Testis (tissue), 3 donors: ENCODE results near the gene CENPV. TPM values are rescaled to one million over a fixed set of nuclear protein-coding genes. Genes with fewer than 3 reads are reported as not detected.

Experiments used
- DNase-seq: peaks from one replicate; pipeline ENCODE4 v3.0.0-alpha.2; 2019
- H3K27ac ChIP-seq, 2 donors: fragments of 200-600 bp; sonication (generic); one replicate each; pipeline ENCODE4 v1.5.1; 2019
- H3K27me3 ChIP-seq: fragments of 200-600 bp; sonication (generic); one replicate; pipeline ENCODE4 v1.5.1; 2019
- H3K36me3 ChIP-seq: fragments of 200-600 bp; sonication (generic); one replicate; pipeline ENCODE4 v1.5.1; 2017; ENCODE audit warnings: low read depth; ENCODE audit errors: missing control alignments
- H3K4me1 ChIP-seq: fragments of 200-600 bp; sonication (generic); one replicate; pipeline ENCODE4 v1.5.1; 2019
- H3K4me3 ChIP-seq, 2 donors: fragments of 200-600 bp; sonication (generic); one replicate each; pipeline ENCODE4 v1.5.1; 2017 to 2019
- H3K9me3 ChIP-seq: fragments of 200-600 bp; sonication (generic); one replicate; pipeline ENCODE4 v1.5.1; 2017
- POLR2A ChIP-seq: fragments of 450-650 bp; IDR thresholded peaks from one replicate; pipeline ENCODE4 v1.6.1; 2017; ENCODE audit warnings: antibody characterized with exemption, mild to moderate bottlenecking, moderate library complexity
- WGBS, 2 donors: methylation state at CpG; one replicate each; pipeline ENCODE4 v1.1.5; 2018; 5-methylcytosine and 5-hydroxymethylcytosine counted together
- intact Hi-C: fragments of 100-400 bp; cut with DNase I; formaldehyde crosslinking; loops from one replicate; pipeline ENCODE4 v1.15.1; 2023; ENCODE audit warnings: low total_unique reads
- polyA plus RNA-seq: library from polyadenylated mRNA; stranded (reverse); fragments of 350-450 nt; fragmentation: Illumina TruSeq; extraction: RNeasy Lipid Tissue Mini Kit (QIAGEN cat#74804); gene quantifications from one replicate; pipeline ENCODE4 v1.2.3, GENCODE V29; 2014; ENCODE audit warnings: low read depth, low replicate concordance; ENCODE audit not compliant: insufficient read depth
- total RNA-seq, 2 donors: library from RNA; depleted of rRNA; stranded (reverse); fragments of >200 nt; gene quantifications; one replicate each; pipeline ENCODE4 v1.2.3, GENCODE V29; 2016
- TF ChIP-seq, protein P1 (sequence below), 3 experiments: fragments of 450-650 bp in 2 of 3; fragments of 200-600 bp in 1 of 3; sonication (generic) in 1 of 3; IDR thresholded peaks; one replicate each; pipeline ENCODE4 v1.5.1; 2016 to 2019; ENCODE audit warnings: antibody characterized with exemption in 3 of 3, mild to moderate bottlenecking in 2 of 3, moderate library complexity in 1 of 3

Gene CENPV
- total and polyA plus RNA-seq, 3 donors from 2014 or later: 73.5 to 119 (median 82.3) TPM

DNA sequence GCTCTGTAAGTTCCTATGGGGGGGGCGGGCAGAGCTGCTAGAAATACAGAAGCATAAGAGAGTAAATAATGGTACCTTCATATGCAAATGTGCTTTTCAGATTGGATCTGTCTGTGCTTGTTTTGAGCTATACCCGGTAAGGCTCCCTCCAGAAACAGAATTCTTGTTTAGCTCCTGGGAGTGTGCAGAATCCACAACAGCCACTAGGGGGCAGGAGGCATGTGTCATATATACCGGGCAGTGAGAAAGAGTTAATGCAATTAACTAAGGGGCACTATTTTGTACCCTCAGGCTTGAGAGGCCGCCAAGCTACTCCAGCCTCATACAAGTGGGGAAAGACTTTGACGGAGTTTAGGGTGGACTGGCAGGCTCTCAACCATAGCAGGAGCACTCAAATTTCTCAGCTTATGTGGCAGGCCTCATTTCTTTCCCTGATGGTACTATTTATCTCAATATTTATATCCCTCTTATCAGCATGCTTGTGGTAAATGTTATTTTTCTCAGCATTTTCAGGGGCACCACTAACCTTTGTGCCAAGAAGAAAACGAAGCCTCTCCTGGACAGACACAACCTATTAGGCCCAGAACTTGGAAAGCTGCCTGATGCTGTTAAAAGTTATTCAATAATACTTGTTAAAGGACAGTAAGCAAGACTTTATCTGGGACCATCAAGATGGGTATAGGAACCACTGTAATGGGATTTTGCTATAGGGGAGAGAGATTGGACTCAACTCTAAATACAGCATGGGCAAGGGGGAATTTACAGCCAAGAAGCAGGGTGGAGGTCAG is 10.7 kb upstream of the CENPV start:
- no peaks in the 10 kb centered on the region for H3K36me3 ChIP-seq
- H3K4me3 ChIP-seq: no peak overlapping the region
- H3K27me3 ChIP-seq: no peaks in the 10 kb centered on the region
- peak; percentile 89 for DNase-seq
- no peaks in the 10 kb centered on the region for H3K9me3 ChIP-seq
- intact Hi-C loops: no loop called here
- H3K4me1 ChIP-seq: peaks cover 3% of the 10 kb centered on the region
- WGBS, 2 donors: 23 to 32% methylated on average over 6 of the region's 6 CpGs
- no peak overlapping the region for H3K27ac ChIP-seq
- TF ChIP-seq, protein P1, sequence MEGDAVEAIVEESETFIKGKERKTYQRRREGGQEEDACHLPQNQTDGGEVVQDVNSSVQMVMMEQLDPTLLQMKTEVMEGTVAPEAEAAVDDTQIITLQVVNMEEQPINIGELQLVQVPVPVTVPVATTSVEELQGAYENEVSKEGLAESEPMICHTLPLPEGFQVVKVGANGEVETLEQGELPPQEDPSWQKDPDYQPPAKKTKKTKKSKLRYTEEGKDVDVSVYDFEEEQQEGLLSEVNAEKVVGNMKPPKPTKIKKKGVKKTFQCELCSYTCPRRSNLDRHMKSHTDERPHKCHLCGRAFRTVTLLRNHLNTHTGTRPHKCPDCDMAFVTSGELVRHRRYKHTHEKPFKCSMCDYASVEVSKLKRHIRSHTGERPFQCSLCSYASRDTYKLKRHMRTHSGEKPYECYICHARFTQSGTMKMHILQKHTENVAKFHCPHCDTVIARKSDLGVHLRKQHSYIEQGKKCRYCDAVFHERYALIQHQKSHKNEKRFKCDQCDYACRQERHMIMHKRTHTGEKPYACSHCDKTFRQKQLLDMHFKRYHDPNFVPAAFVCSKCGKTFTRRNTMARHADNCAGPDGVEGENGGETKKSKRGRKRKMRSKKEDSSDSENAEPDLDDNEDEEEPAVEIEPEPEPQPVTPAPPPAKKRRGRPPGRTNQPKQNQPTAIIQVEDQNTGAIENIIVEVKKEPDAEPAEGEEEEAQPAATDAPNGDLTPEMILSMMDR (IDR thresholded peaks at IDR 0.05): peak; percentile 64 to 96 (median 91)
- no peak for TF ChIP-seq POLR2A

DNA sequence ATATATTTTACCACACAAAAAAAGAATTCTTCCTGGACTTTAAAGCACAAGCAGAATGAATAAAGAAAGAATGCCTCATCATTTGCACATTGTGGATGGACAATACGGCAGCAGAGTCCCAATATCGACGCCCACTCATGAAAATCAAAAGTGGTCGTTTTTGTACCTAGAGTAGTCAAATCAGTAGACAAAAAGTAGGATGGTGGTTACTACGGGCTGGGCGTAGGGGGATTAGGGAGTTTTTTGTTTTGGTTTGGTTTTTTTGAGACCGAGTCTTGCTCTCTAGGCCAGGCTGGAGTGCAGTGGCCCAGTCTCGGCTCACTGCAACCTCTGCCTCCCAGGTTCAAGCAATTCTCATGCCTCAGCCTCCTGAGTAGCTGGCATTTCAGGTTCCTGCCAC is 8.6 kb upstream of the CENPV start:
- no peaks in the 10 kb centered on the region for H3K9me3 ChIP-seq
- no peak for DNase-seq
- no peak overlapping the region for H3K27ac ChIP-seq
- WGBS, 2 donors: 86 to 87% methylated on average over 8 of the region's 8 CpGs
- H3K27me3 ChIP-seq: no peaks in the 10 kb centered on the region
- H3K4me3 ChIP-seq: no peak overlapping the region
- H3K36me3 ChIP-seq: no peaks in the 10 kb centered on the region
- peaks cover 3% of the 10 kb centered on the region for H3K4me1 ChIP-seq
- intact Hi-C loops: no loop called here
- TF ChIP-seq, protein P1 (IDR thresholded peaks at IDR 0.05): no peak
- no peak for TF ChIP-seq POLR2A

GRCh38 chr17:16358394-16358793 is 5.1 kb upstream of the CENPV start:
- intact Hi-C loops: no loop called here
- no peak for TF ChIP-seq POLR2A
- TF ChIP-seq, protein P1 (IDR thresholded peaks at IDR 0.05): no peak
- no peaks in the 10 kb centered on the region for H3K27me3 ChIP-seq

DNA sequence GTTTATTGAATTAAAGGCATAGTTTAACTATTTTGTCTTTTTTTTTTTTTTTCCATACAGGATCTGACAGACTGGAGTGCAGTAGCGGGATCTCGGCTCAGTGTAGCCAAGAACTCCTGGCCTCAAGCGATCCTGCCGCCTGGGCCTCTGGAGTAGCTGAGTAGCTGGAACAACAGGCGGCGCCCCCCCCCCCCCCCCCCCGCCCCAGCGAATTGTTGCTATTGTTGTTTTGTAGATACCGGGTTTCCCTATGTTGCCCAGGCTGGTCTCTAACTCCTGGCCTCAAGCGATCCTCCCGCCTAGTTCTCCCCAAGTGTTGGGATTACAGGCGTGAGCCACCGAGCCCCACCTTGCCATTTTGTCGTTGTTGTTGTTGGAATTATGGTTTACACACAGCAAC is 1.3 kb upstream of the CENPV start:
- Histone ChIP-seq H3K4me3 (no peak overlapping the region), H3K4me1 (peaks cover 4% of the 10 kb centered on the region), H3K36me3 (no peaks in the 10 kb centered on the region), H3K27ac (no peak overlapping the region), H3K27me3 (no peaks in the 10 kb centered on the region), H3K9me3 (no peaks in the 10 kb centered on the region)
- 63 to 75% methylated on average over 10 to 14 of the region's 14 CpGs for WGBS, 2 donors
- TF ChIP-seq POLR2A: no peak
- TF ChIP-seq, protein P1 (IDR thresholded peaks at IDR 0.05): no peak
- intact Hi-C loops: no loop called here
- no peak for DNase-seq

More at GRCh38 chr17:16358394-16358793, 5.1 kb upstream of the CENPV start:
- no peaks in the 10 kb centered on the region for H3K4me1 ChIP-seq
- no peaks in the 10 kb centered on the region for H3K9me3 ChIP-seq
- no peak overlapping the region for H3K4me3 ChIP-seq
- no peaks in the 10 kb centered on the region for H3K36me3 ChIP-seq
- no peak for DNase-seq
- H3K27ac ChIP-seq: no peak overlapping the region
